Left lung (tissue), 10 donors: ENCODE measurements around the gene FLVCR1. TPM values are rescaled to one million over a fixed set of nuclear protein-coding genes. Genes with fewer than 3 reads are reported as not detected.
"Not testable (repeated sequence)": the region's sequence is repeated elsewhere in the genome, so short reads cannot be mapped to it uniquely, and the experiment has no call there.

ENCODE experiments used
- ATAC-seq: fragments of 200-7000 bp; cut with Tn5 transposase; one replicate; pipeline ENCODE4 v1.9.1; 2020; ENCODE audit warnings: moderate library complexity
- DNase-seq, 4 donors: peaks; one replicate each; pipeline ENCODE4 v3.0.0-alpha.2; 2013 to 2020
- H3K27ac ChIP-seq, 2 donors: fragments of 200-600 bp; sonication (generic) in 1 of 2; one replicate each; pipeline versions ENCODE4 v1.5.0 to v1.8.0; 2020 to 2021
- H3K27me3 ChIP-seq, 2 donors: fragments of 200-600 bp; sonication (generic) in 1 of 2; one replicate each; pipeline versions ENCODE4 v1.5.0 to v1.8.0; 2020 to 2021
- H3K36me3 ChIP-seq, 2 donors: fragments of 200-600 bp; sonication (generic) in 1 of 2; one replicate each; pipeline versions ENCODE4 v1.5.0 to v1.8.0; 2020 to 2021
- H3K4me1 ChIP-seq, 2 donors: fragments of 200-600 bp; one replicate each; pipeline ENCODE4 v1.8.0; 2021
- H3K4me3 ChIP-seq, 2 donors: fragments of 200-600 bp; sonication (generic) in 1 of 2; one replicate each; pipeline versions ENCODE4 v1.5.0 to v1.8.0; 2020 to 2021; ENCODE audit warnings: mild to moderate bottlenecking in 1 of 2
- H3K9me3 ChIP-seq, 2 donors: fragments of 200-600 bp; sonication (generic) in 1 of 2; one replicate each; pipeline versions ENCODE4 v1.5.0 to v1.8.0; 2020 to 2021
- intact Hi-C, 2 donors: fragments of 100-400 bp; cut with DNase I; formaldehyde crosslinking; loops; one replicate each; pipeline versions ENCODE4 v1.11.2 to v1.14.2; 2022
- polyA plus RNA-seq, 6 donors: library from polyadenylated mRNA; unstranded; fragments of 120-200 nt; gene quantifications; one replicate each; pipeline ENCODE4 v1.2.1, GENCODE V29; 2013; ENCODE audit not compliant: insufficient read length in 6 of 6
- total RNA-seq, 2 donors: library from RNA; stranded (reverse); fragmentation: NEBNext Ultra II Directional; extraction: Animal tissue kit (Norgen Biotek cat#: 25700); gene quantifications; one replicate each; pipeline ENCODE4 v1.2.1, GENCODE V29; 2021
- TF ChIP-seq, protein P1 (sequence below), 2 donors: fragments of 200-600 bp; sonication (generic) in 1 of 2; IDR thresholded peaks; one replicate each; pipeline versions ENCODE4 v1.5.0 to v1.8.0; 2021; ENCODE audit warnings: antibody characterized with exemption in 2 of 2
- donor health status: DM: no; HTN: yes; CAD: no.
- donor health status: DM: no; HTN: no; CAD: no.

FLVCR1 gene
- total and polyA plus RNA-seq, 8 donors, result 6.1 to 29.4 (median 22.7) TPM

DNA sequence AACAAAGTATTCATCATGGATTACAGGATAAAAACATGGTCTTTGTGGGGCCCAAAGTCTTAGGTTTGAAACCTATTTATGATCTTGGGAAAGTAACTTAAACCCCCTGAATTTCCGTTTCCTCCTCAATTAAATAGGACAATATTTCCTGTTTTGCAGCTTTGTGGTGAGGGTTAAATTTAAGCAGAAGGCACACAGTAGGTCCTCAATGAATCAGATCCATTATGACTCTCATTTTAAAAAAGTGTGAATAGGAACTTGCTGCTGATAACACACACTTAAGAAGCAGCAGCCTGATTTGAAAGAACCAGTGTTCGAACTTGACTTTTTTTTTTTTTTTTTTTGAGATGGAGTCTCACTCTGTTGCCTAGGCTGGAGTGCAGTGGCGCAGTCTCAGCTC, 50.9 kb downstream of the FLVCR1 start:
- Histone ChIP-seq H3K36me3 (no peaks in the 10 kb centered on the region), H3K4me1 (no peaks in the 10 kb centered on the region), H3K27ac (no peak overlapping the region), H3K9me3 (no peaks in the 10 kb centered on the region), H3K27me3 (no peaks in the 10 kb centered on the region), H3K4me3 (no peak overlapping the region)
- TF ChIP-seq, protein P1, sequence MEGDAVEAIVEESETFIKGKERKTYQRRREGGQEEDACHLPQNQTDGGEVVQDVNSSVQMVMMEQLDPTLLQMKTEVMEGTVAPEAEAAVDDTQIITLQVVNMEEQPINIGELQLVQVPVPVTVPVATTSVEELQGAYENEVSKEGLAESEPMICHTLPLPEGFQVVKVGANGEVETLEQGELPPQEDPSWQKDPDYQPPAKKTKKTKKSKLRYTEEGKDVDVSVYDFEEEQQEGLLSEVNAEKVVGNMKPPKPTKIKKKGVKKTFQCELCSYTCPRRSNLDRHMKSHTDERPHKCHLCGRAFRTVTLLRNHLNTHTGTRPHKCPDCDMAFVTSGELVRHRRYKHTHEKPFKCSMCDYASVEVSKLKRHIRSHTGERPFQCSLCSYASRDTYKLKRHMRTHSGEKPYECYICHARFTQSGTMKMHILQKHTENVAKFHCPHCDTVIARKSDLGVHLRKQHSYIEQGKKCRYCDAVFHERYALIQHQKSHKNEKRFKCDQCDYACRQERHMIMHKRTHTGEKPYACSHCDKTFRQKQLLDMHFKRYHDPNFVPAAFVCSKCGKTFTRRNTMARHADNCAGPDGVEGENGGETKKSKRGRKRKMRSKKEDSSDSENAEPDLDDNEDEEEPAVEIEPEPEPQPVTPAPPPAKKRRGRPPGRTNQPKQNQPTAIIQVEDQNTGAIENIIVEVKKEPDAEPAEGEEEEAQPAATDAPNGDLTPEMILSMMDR (IDR thresholded peaks at IDR 0.05), result no peak
- ATAC-seq (no peak), DNase-seq (no peak)
- intact Hi-C loops, result no loop called here

DNA sequence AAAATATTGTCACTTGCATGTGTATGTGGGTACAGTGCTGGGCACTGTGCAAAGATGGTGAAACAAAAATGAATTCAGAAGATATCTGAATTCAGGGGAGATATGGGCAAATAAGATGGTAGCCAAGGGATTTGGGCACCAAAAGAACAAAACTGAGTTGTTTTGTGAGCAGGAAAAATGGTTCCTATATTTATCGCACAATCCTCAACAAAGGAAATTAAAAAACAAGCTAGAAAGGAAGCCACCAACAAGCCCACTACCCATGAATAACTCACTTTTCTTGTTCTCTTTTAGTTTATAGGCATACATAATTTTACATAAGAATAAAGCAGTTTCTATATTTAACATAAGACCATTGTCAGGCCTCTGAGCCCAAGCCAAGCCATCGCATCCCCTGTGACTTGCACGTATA, 51.6 kb downstream of the FLVCR1 start:
- H3K27me3 ChIP-seq, result no peaks in the 10 kb centered on the region
- TF ChIP-seq, protein P1 (IDR thresholded peaks at IDR 0.05), result no peak
- no peak overlapping the region for H3K27ac ChIP-seq
- no peaks in the 10 kb centered on the region for H3K9me3 ChIP-seq
- no peak for ATAC-seq
- H3K4me1 ChIP-seq, result no peaks in the 10 kb centered on the region
- no peak for DNase-seq
- intact Hi-C loops, result no loop called here
- no peaks in the 10 kb centered on the region for H3K36me3 ChIP-seq
- H3K4me3 ChIP-seq, result no peak overlapping the region

DNA sequence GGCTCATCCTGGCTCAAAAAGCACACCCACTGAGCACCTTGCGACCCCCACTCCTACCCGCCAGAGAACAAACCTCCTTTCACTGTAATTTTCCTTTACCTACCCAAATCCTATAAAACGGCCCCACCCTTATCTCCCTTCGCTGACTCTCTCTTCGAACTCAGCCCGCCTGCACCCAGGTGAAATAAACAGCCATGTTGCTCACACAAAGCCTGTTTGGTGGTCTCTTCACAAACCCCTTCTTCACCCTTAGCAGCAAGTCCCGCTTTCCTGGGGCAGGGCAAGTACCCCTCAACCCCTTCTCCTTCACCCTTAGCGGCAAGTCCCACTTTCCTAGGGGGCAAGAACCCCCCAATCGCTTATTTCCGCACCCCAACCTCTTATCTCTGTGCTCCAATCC, 52.1 kb downstream of the FLVCR1 start:
- H3K36me3 ChIP-seq, H3K4me3 ChIP-seq, H3K9me3 ChIP-seq, ATAC-seq, DNase-seq, H3K27ac ChIP-seq, H3K4me1 ChIP-seq, intact Hi-C loops, H3K27me3 ChIP-seq: not testable (repeated sequence)

DNA sequence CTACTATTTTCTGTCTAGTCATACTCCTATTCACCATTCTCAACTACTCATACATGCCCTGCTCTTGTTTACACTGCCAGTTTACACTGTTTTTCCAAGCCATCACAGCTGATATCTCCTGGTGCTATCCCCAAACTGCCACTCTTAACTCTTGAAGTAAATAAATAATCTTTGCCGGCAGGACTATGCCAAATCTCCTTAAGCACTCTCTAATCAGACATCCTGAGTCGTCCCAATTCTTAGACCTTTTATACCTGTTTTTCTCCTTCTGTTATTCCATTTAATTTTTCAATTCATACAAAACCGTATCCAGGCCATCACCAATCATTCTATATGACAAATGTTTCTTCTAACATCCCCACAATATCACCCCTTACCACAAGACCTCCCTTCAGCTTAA, 55.6 kb downstream of the FLVCR1 start:
- intact Hi-C loops, H3K4me1 ChIP-seq, H3K9me3 ChIP-seq, H3K27ac ChIP-seq, ATAC-seq, DNase-seq, H3K36me3 ChIP-seq, H3K4me3 ChIP-seq: not testable (repeated sequence)
- peaks cover 0 to 10% of the 10 kb centered on the region in 2 donors for H3K27me3 ChIP-seq

DNA sequence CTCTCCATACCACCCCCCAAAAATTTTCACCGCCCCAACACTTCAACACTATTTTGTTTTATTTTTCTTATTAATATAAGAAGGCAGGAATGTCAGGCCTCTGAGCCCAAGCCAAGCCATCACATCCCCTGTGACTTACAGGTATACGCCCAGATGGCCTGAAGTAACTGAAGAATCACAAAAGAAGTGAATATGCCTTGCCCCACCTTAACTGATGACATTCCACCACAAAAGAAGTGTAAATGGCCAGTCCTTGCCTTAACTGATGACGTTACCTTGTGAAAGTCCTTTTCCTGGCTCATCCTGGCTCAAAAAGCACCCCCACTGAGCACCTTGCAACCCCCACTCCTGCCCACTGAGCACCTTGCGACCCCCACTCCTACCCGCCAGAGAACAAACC, 56.0 kb downstream of the FLVCR1 start:
- H3K9me3 ChIP-seq, H3K4me1 ChIP-seq, H3K36me3 ChIP-seq, DNase-seq, intact Hi-C loops, H3K4me3 ChIP-seq, ATAC-seq, H3K27ac ChIP-seq: not testable (repeated sequence)
- H3K27me3 ChIP-seq, result peaks cover 0 to 12% of the 10 kb centered on the region in 2 donors

DNA sequence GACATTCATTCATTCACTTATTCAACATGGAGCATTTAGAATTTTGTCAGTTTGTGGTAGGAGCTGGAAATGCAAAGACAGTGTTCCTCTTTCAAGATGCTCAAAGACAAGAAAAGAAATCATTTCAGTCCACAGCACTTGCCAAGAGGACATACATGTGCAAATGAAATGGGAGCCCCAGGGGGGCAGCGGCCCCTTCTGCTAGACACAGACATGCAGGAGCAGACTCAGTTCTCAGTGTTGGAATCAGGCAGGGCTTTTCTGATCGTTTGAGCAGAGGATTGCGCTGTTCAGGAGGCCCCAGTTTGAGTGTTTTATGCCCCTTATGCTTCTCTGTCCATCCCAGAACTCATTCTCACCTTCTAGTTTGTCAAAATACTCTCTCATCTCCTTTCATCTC, 56.7 kb downstream of the FLVCR1 start:
- Histone ChIP-seq H3K4me3 (no peak overlapping the region), H3K27me3 (peaks cover 0 to 12% of the 10 kb centered on the region in 2 donors), H3K4me1 (peaks cover 0 to 7% of the 10 kb centered on the region in 2 donors), H3K36me3 (no peaks in the 10 kb centered on the region), H3K27ac (no peak overlapping the region), H3K9me3 (no peaks in the 10 kb centered on the region)
- intact Hi-C loops, result no loop called here
- TF ChIP-seq, protein P1 (IDR thresholded peaks at IDR 0.05), result no peak
- DNase-seq (no peak), ATAC-seq (no peak)
